Upper lobe of left lung (tissue), 4 donors: ENCODE data around the gene AP3D1.

ENCODE experiments used
- CTCF ChIP-seq, 6 experiments: fragments of 450-650 bp in 4 of 6; fragments of 200-600 bp in 2 of 6; sonication (generic) in 2 of 6; IDR thresholded peaks; one replicate each; pipeline ENCODE4 v1.5.1; 2016 to 2019; ENCODE audit warnings: antibody characterized with exemption in 6 of 6
- EP300 ChIP-seq, 4 donors: sonication (generic); formaldehyde crosslinking; IDR thresholded peaks; one replicate each; pipeline ENCODE4 v1.5.1; 2017; ENCODE audit warnings: antibody characterized with exemption in 4 of 4, control low read depth in 2 of 4
- POLR2A ChIP-seq, 4 donors: fragments of 450-650 bp; IDR thresholded peaks; one replicate each; pipeline ENCODE4 v1.5.1; 2016 to 2017; ENCODE audit warnings: antibody characterized with exemption in 4 of 4, mild to moderate bottlenecking in 2 of 4

- no peak for TF ChIP-seq CTCF (IDR thresholded peaks at IDR 0.05)
- no peak for TF ChIP-seq POLR2A (IDR thresholded peaks at IDR 0.05)
- no peak for TF ChIP-seq EP300 (IDR thresholded peaks at IDR 0.05)
Observed at GRCh38 chr19:2115324-2115723, 36.0 kb downstream of the AP3D1 start.
